ENCODE results near the gene TIE1.

The TIE1 gene

GRCh38 chr1:43279161-43279560 lies 21.6 kb upstream of the TIE1 start:
- Histone ChIP-seq H3K27ac (no peak overlapping the region), H4K20me1 (no peaks in the 10 kb centered on the region), H3K4me2 (no peak overlapping the region), H3K36me3 (no peaks in the 10 kb centered on the region), H3K4me3 (no peak overlapping the region), H3K9me3 (replicated peaks in 1 of 11) (no peaks in the 10 kb centered on the region), H3K4me1 (peaks cover 8 to 20% (median 15%) of the 10 kb centered on the region in 10 experiments), H3K9ac (no peak overlapping the region), H3K27me3 (no peaks in the 10 kb centered on the region)
- no peak for TF ChIP-seq Cebpa-rat (IDR thresholded peaks at IDR 0.05)

GRCh38 chr1:43279666-43280065 lies 21.1 kb upstream of the TIE1 start:
- Histone ChIP-seq H3K27me3 (no peaks in the 10 kb centered on the region), H3K27ac (no peak overlapping the region), H3K36me3 (no peaks in the 10 kb centered on the region), H3K4me1 (peaks cover 3 to 15% (median 11%) of the 10 kb centered on the region in 10 experiments; a peak in 19 of 20 replicates), H3K9me3 (replicated peaks in 1 of 11) (no peaks in the 10 kb centered on the region), H4K20me1 (no peaks in the 10 kb centered on the region), H3K4me3 (no peak overlapping the region), H3K4me2 (no peak overlapping the region), H3K9ac (no peak overlapping the region)
- TF ChIP-seq Cebpa-rat (IDR thresholded peaks at IDR 0.05) = no peak

- no peak for TF ChIP-seq Cebpa-rat (IDR thresholded peaks at IDR 0.05)
- H3K4me1 ChIP-seq = peaks cover 0 to 15% (median 7%) of the 10 kb centered on the region in 10 experiments; a peak in 11 of 20 replicates
Measured at GRCh38 chr1:43280692-43281091, 20.1 kb upstream of the TIE1 start.

GRCh38 chr1:43282220-43283195 lies 18.3 kb upstream of the TIE1 start:
- TF ChIP-seq Cebpa-rat (IDR thresholded peaks at IDR 0.05) = no peak
- no peaks in the 10 kb centered on the region for H3K36me3 ChIP-seq
- no peaks in the 10 kb centered on the region for H3K9me3 ChIP-seq (replicated peaks in 1 of 11)
- H3K4me1 ChIP-seq = peaks cover 0 to 11% (median 6%) of the 10 kb centered on the region in 10 experiments; a peak in 10 of 20 replicates
- H3K27ac ChIP-seq = no peak overlapping the region
- H3K4me2 ChIP-seq = no peak overlapping the region
- no peak overlapping the region for H3K4me3 ChIP-seq
- no peaks in the 10 kb centered on the region for H4K20me1 ChIP-seq
- no peaks in the 10 kb centered on the region for H3K27me3 ChIP-seq
- no peak overlapping the region for H3K9ac ChIP-seq

More at GRCh38 chr1:43280692-43281091, 20.1 kb upstream of the TIE1 start:
- H4K20me1 ChIP-seq = no peaks in the 10 kb centered on the region
- H3K36me3 ChIP-seq = no peaks in the 10 kb centered on the region
- no peaks in the 10 kb centered on the region for H3K27me3 ChIP-seq
- H3K9me3 ChIP-seq (replicated peaks in 1 of 11) = no peaks in the 10 kb centered on the region
- H3K4me3 ChIP-seq = no peak overlapping the region
- H3K9ac ChIP-seq = no peak overlapping the region
- H3K27ac ChIP-seq = no peak overlapping the region
- H3K4me2 ChIP-seq = no peak overlapping the region

- no peaks in the 10 kb centered on the region for H3K27me3 ChIP-seq
- no peak overlapping the region for H3K4me2 ChIP-seq
- no peaks in the 10 kb centered on the region for H4K20me1 ChIP-seq
Measured at GRCh38 chr1:43284065-43284464, 16.7 kb upstream of the TIE1 start.

GRCh38 chr1:43284546-43285110 lies 16.2 kb upstream of the TIE1 start:
- H3K27ac ChIP-seq = no peak overlapping the region
- no peak for TF ChIP-seq Cebpa-rat (IDR thresholded peaks at IDR 0.05)
- H3K36me3 ChIP-seq = no peaks in the 10 kb centered on the region
- H3K9me3 ChIP-seq (replicated peaks in 1 of 11) = no peaks in the 10 kb centered on the region
- no peaks in the 10 kb centered on the region for H3K27me3 ChIP-seq
- no peak overlapping the region for H3K4me3 ChIP-seq
- peaks cover 0 to 11% (median 6%) of the 10 kb centered on the region in 10 experiments; a peak in 10 of 20 replicates for H3K4me1 ChIP-seq
- H4K20me1 ChIP-seq = no peaks in the 10 kb centered on the region
- peak overlapping the region in 3 of 11 experiments; percentile 8 to 15 (median 10); a peak in 1 of 22 replicates for H3K4me2 ChIP-seq
- H3K9ac ChIP-seq = no peak overlapping the region

More at GRCh38 chr1:43284065-43284464, 16.7 kb upstream of the TIE1 start:
- Histone ChIP-seq H3K36me3 (no peaks in the 10 kb centered on the region), H3K9me3 (replicated peaks in 1 of 11) (no peaks in the 10 kb centered on the region), H3K4me1 (peaks cover 0 to 11% (median 6%) of the 10 kb centered on the region in 10 experiments; a peak in 10 of 20 replicates), H3K9ac (no peak overlapping the region), H3K27ac (no peak overlapping the region), H3K4me3 (no peak overlapping the region)
- TF ChIP-seq Cebpa-rat (IDR thresholded peaks at IDR 0.05) = no peak

GRCh38 chr1:43285269-43285990 lies 15.4 kb upstream of the TIE1 start, which contains the start of gene C1orf210:
C1orf210 (minus strand) TSS chr1:43285581; CDS start chr1:43283270, 2,311 bp downstream.
- Histone ChIP-seq H3K27ac (no peak within 1 kb of the TSS), H3K4me1 (peaks cover 0 to 11% (median 6%) of the 10 kb centered on the region in 10 experiments; a peak in 10 of 20 replicates), H3K9me3 (replicated peaks in 1 of 11) (no peaks in the 10 kb centered on the region), H3K4me3 (no peak within 1 kb of the TSS), H3K4me2 (peak within 1 kb of the TSS in 6 of 11 experiments; percentile 8 to 29 (median 14); a peak in 4 of 22 replicates), H4K20me1 (no peaks in the 10 kb centered on the region), H3K36me3 (no peaks in the 10 kb centered on the region), H3K27me3 (no peaks in the 10 kb centered on the region), H3K9ac (no peak within 1 kb of the TSS)
- TF ChIP-seq Cebpa-rat (IDR thresholded peaks at IDR 0.05) = no peak

- Histone ChIP-seq H3K9me3 (replicated peaks in 1 of 11) (no peaks in the 10 kb centered on the region), H3K4me2 (0 out of 22 replicates have a peak overlapping the region, but pooled peaks of 1 of the 11 experiments have one; percentile 12), H4K20me1 (no peaks in the 10 kb centered on the region), H3K9ac (no peak overlapping the region), H3K4me1 (peaks cover 0 to 11% (median 6%) of the 10 kb centered on the region in 10 experiments; a peak in 10 of 20 replicates), H3K4me3 (no peak overlapping the region), H3K27me3 (no peaks in the 10 kb centered on the region), H3K27ac (no peak overlapping the region), H3K36me3 (no peaks in the 10 kb centered on the region)
- no peak for TF ChIP-seq Cebpa-rat (IDR thresholded peaks at IDR 0.05)
Measured at GRCh38 chr1:43286115-43286514, 14.7 kb upstream of the TIE1 start.
